H9 (cell line): ENCODE results near the gene RPS15. TPM values are rescaled to one million over a fixed set of nuclear protein-coding genes. Genes with fewer than 3 reads are reported as not detected.
A peak's percentile ranks its signal among the peaks of the same experiment; 100 is the strongest.

ENCODE experiments used
- DNase-seq: peaks from one replicate; pipeline ENCODE4 v3.0.0-alpha.2; 2017
- H2AFZ ChIP-seq: one replicate; pipeline ENCODE4 v1.6.1; 2013; ENCODE audit warnings: mild to moderate bottlenecking, low read length, control low read depth, moderate library complexity
- H2AK5ac ChIP-seq: 2 replicates; pipeline ENCODE4 v1.6.1; 2013; ENCODE audit warnings: low read length, control low read depth, mixed read lengths; ENCODE audit not compliant: insufficient read length
- H2BK120ac ChIP-seq: one replicate; pipeline ENCODE4 v1.6.1; 2013; ENCODE audit warnings: low read depth, mild to moderate bottlenecking, low read length, control low read depth, inconsistent platforms; ENCODE audit not compliant: poor library complexity, severe bottlenecking
- H2BK12ac ChIP-seq: 2 replicates; pipeline ENCODE4 v1.6.1; 2013; ENCODE audit warnings: low read length, control low read depth, mixed read lengths, low read depth; ENCODE audit not compliant: insufficient read length
- H2BK15ac ChIP-seq: 2 replicates; pipeline ENCODE4 v1.6.1; 2013; ENCODE audit warnings: low read depth, low read length, control low read depth
- H2BK20ac ChIP-seq: one replicate; pipeline ENCODE4 v1.6.1; 2013; ENCODE audit warnings: low read depth, mild to moderate bottlenecking, low read length, control low read depth, inconsistent platforms; ENCODE audit not compliant: poor library complexity, severe bottlenecking
- H2BK5ac ChIP-seq: 2 replicates; pipeline ENCODE4 v1.6.1; 2013; ENCODE audit warnings: low read length, control low read depth, mixed read lengths; ENCODE audit not compliant: insufficient read length
- H3K14ac ChIP-seq: 2 replicates; pipeline ENCODE4 v1.6.1; 2013; ENCODE audit warnings: low read length, control low read depth; ENCODE audit not compliant: insufficient read depth
- H3K18ac ChIP-seq: 2 replicates; pipeline ENCODE4 v1.6.1; 2013; ENCODE audit warnings: low read depth, mild to moderate bottlenecking, mixed read lengths, low read length, control low read depth; ENCODE audit not compliant: insufficient read length
- H3K23ac ChIP-seq: 2 replicates; pipeline ENCODE4 v1.6.1; 2013; ENCODE audit warnings: low read length, control low read depth, mixed read lengths, low read depth; ENCODE audit not compliant: insufficient read length
- H3K23me2 ChIP-seq: 2 replicates; pipeline ENCODE4 v1.6.1; 2013; ENCODE audit warnings: low read depth, mild to moderate bottlenecking, mixed read lengths, low read length, control low read depth; ENCODE audit not compliant: insufficient read length, poor library complexity, severe bottlenecking
- H3K27ac ChIP-seq: 2 replicates; pipeline ENCODE4 v1.5.1; 2013; ENCODE audit warnings: low read length, control low read depth, mixed read lengths, low read depth; ENCODE audit not compliant: insufficient read length
- H3K27me3 ChIP-seq: 2 replicates; pipeline ENCODE4 v1.6.1; 2013; ENCODE audit warnings: low read length, control low read depth, inconsistent platforms; ENCODE audit not compliant: insufficient read depth
- H3K4ac ChIP-seq: 2 replicates; pipeline ENCODE4 v1.6.1; 2013; ENCODE audit warnings: low read depth, mild to moderate bottlenecking, control low read depth, inconsistent platforms, low read length, moderate library complexity
- H3K4me1 ChIP-seq: 2 replicates; pipeline ENCODE4 v1.6.1; 2013; ENCODE audit warnings: low read length, control low read depth, inconsistent platforms; ENCODE audit not compliant: insufficient read depth
- H3K4me2 ChIP-seq: 2 replicates; pipeline ENCODE4 v1.6.1; 2013; ENCODE audit warnings: low read length, control low read depth, mixed read lengths; ENCODE audit not compliant: insufficient read length, insufficient read depth
- H3K56ac ChIP-seq: 2 replicates; pipeline ENCODE4 v1.6.1; 2013; ENCODE audit warnings: low read depth, mild to moderate bottlenecking, mixed read lengths, low read length, control low read depth; ENCODE audit not compliant: insufficient read length
- H3K79me1 ChIP-seq: 2 replicates; pipeline ENCODE4 v1.6.1; 2013; ENCODE audit warnings: low read depth, mild to moderate bottlenecking, moderate library complexity, low read length, control low read depth, inconsistent platforms; ENCODE audit not compliant: insufficient read depth, poor library complexity, severe bottlenecking
- H3K79me2 ChIP-seq: 2 replicates; pipeline ENCODE4 v1.6.1; 2013; ENCODE audit warnings: low read length, control low read depth, inconsistent platforms; ENCODE audit not compliant: insufficient read depth
- H3K9ac ChIP-seq: 2 replicates; pipeline ENCODE4 v1.6.1; 2013; ENCODE audit warnings: low read length, control low read depth, mixed read lengths; ENCODE audit not compliant: insufficient read length; ENCODE audit errors: extremely low read depth
- H3K9me3 ChIP-seq: one replicate; pipeline ENCODE4 v1.6.1; 2013; ENCODE audit warnings: low read depth, low read length, inconsistent platforms; ENCODE audit not compliant: control insufficient read depth
- H3T11ph ChIP-seq: one replicate; pipeline ENCODE4 v1.6.1; 2013; ENCODE audit warnings: mild to moderate bottlenecking, low read length, control low read depth, inconsistent platforms
- H4K20me1 ChIP-seq: one replicate; pipeline ENCODE4 v1.6.1; 2013; ENCODE audit not compliant: control insufficient read depth, insufficient read length, insufficient read depth
- H4K5ac ChIP-seq: 2 replicates; pipeline ENCODE4 v1.6.1; 2013; ENCODE audit warnings: low read depth, mild to moderate bottlenecking, mixed read lengths, low read length, control low read depth; ENCODE audit not compliant: insufficient read length
- H4K8ac ChIP-seq: replicated peaks from 2 replicates; pipeline ENCODE4 v1.6.1; 2013; ENCODE audit warnings: low read length, control low read depth, mixed read lengths, low read depth; ENCODE audit not compliant: insufficient read length
- H4K91ac ChIP-seq: 2 replicates; pipeline ENCODE4 v1.6.1; 2013; ENCODE audit warnings: low read depth, mild to moderate bottlenecking, moderate library complexity, mixed read lengths, low read length, control low read depth; ENCODE audit not compliant: insufficient read length
- H3K27ac Mint-ChIP-seq, 3 experiments: 2 replicates in 2 of 3; 3 replicates in 1 of 3; pipeline ENCODE4 v1.8.0; 2020 to 2021; ENCODE audit warnings: mixed read lengths in 3 of 3, mild to moderate bottlenecking in 1 of 3, moderate library complexity in 1 of 3
- H3K27me3 Mint-ChIP-seq: 2 replicates; pipeline ENCODE4 v1.8.0; 2021; ENCODE audit warnings: low read depth, mild to moderate bottlenecking, moderate library complexity, mixed read lengths
- H3K36me3 Mint-ChIP-seq, 3 experiments: 2 replicates in 2 of 3; 3 replicates in 1 of 3; pipeline ENCODE4 v1.8.0; 2020 to 2021; ENCODE audit warnings: low read depth in 3 of 3, mixed read lengths in 3 of 3; ENCODE audit not compliant: insufficient read depth in 1 of 3
- H3K4me1 Mint-ChIP-seq, 2 experiments: 2 replicates each; pipeline ENCODE4 v1.8.0; 2020; ENCODE audit warnings: mixed read lengths in 2 of 2
- H3K4me3 Mint-ChIP-seq, 2 experiments: 2 replicates in 1 of 2; 3 replicates in 1 of 2; pipeline ENCODE4 v1.8.0; 2020 to 2021; ENCODE audit warnings: mild to moderate bottlenecking in 2 of 2, mixed read lengths in 2 of 2, moderate library complexity in 1 of 2
- H3K9me3 Mint-ChIP-seq, 2 experiments: 2 replicates in 1 of 2; 3 replicates in 1 of 2; pipeline ENCODE4 v1.8.0; 2020; ENCODE audit warnings: mild to moderate bottlenecking in 2 of 2, mixed read lengths in 2 of 2, moderate library complexity in 1 of 2
- CTCF ChIP-seq: fragments of 200-600 bp; sonication (generic); conservative IDR thresholded peaks from 3 replicates; pipeline ENCODE4 v1.8.0; 2021; ENCODE audit warnings: antibody characterized with exemption, mild to moderate bottlenecking
- WGBS: extraction: QIAGEN DNeasy Blood & Tissue Kit; methylation state at CpG from one replicate; pipeline ENCODE4 v1.1.7; 2013; ENCODE audit warnings: missing lambda C conversion rate, low lambda C conversion rate, mixed read lengths; ENCODE audit not compliant: insufficient read length; ENCODE audit errors: extremely low coverage; 5-methylcytosine and 5-hydroxymethylcytosine counted together
- total RNA-seq: library from RNA; stranded (reverse); gene quantifications from 2 replicates; pipeline ENCODE4 v1.2.1, GENCODE V29; 2021

The RPS15 gene
- total RNA-seq, 1 experiment from 2014 or later = 1,628 TPM

DNA sequence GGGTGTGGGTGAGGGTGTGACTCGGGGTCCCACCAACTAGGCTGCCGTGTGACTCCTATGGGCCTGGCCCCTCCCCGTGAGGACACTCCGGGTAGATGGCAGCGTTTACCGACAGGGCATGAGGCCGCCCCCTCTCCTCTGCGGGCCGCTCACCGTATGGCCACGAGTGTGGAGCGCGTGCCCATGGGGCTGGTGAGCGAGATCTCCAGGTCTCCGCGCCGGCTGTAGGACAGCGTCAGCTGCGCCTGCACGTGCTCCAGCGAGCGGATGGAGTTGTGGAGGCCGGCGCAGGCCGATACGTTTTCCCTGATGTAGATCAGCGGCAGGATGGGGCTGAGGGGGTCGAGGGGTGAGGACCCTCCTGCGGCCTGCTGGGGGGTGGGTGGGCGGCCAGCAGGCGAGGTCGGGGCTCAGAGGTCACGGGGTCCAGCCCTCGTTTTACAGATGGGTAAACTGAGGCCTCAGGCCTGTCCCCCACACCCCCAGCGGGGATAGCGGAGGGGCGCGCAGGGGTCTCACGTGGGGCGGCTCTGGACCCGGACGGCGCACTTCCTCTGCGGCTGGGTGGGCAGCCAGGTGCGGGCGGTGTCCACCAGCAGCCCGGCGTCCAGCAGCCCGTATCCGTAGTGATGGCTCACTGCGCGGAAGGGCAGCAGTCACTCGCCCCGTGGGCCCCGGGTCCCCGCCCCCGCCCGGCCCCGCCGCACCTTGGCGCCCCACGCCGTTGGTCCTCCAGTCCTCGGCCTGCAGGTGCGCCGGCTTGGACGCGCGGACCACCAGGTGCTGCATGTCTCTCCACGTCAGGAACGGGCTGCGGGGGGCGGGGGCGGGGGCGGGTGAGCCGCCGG, 45.2 kb downstream of the RPS15 start:
- no peak overlapping the region for H4K91ac ChIP-seq
- no peak overlapping the region for H3K9ac ChIP-seq
- no peak overlapping the region for H3K4ac ChIP-seq
- no peak overlapping the region for H2BK15ac ChIP-seq
- no peak overlapping the region for H3K18ac ChIP-seq
- H2BK12ac ChIP-seq = no peak overlapping the region
- no peak overlapping the region for H3T11ph ChIP-seq
- no peak overlapping the region for H3K27ac ChIP-seq
- Mint-ChIP-seq H3K27ac (no peak overlapping the region), H3K4me1 (peaks cover 0 to 1% of the 10 kb centered on the region in 2 experiments; a peak in 2 of 4 replicates), H3K9me3 (no peaks in the 10 kb centered on the region), H3K36me3 (peaks cover 0 to 4% (median 0%) of the 10 kb centered on the region in 3 experiments; a peak in 2 of 7 replicates), H3K4me3 (no peak overlapping the region), H3K27me3 (no peaks in the 10 kb centered on the region; the same call in 1 of the 2 replicates)
- no peak overlapping the region for H2BK120ac ChIP-seq
- no peak overlapping the region for H3K23ac ChIP-seq
- H3K4me1 ChIP-seq = no peaks in the 10 kb centered on the region
- H2BK20ac ChIP-seq = no peak overlapping the region
- no CpG with 5 or more reads among the region's 77 CpGs for WGBS
- H3K23me2 ChIP-seq = peaks cover 3% of the 10 kb centered on the region
- DNase-seq = peak; percentile 30
- no peak for TF ChIP-seq CTCF
- no peaks in the 10 kb centered on the region for H3K79me2 ChIP-seq
- H4K20me1 ChIP-seq = no peaks in the 10 kb centered on the region
- no peak overlapping the region for H2AK5ac ChIP-seq
- no peaks in the 10 kb centered on the region for H3K79me1 ChIP-seq
- no peak overlapping the region for H4K5ac ChIP-seq
- H3K56ac ChIP-seq = no peak overlapping the region
- no peaks in the 10 kb centered on the region for H3K9me3 ChIP-seq
- no peak overlapping the region for H2BK5ac ChIP-seq
- no peak overlapping the region; the same call in 1 of the 2 replicates for H3K14ac ChIP-seq
- no peak overlapping the region for H2AFZ ChIP-seq
- H3K4me2 ChIP-seq = no peak overlapping the region
- H4K8ac ChIP-seq = no peak overlapping the region
- H3K27me3 ChIP-seq = no peaks in the 10 kb centered on the region
